LNCaP clone FGC (cell line): ENCODE results near the gene FBL.

Experiments used
- DNase-seq: peaks from one replicate; pipeline ENCODE4 v3.0.0-alpha.2; 2011; ENCODE audit warnings: low read depth
- H3K4me3 ChIP-seq: 2 replicates; pipeline ENCODE4 v1.5.1; 2011; ENCODE audit warnings: mild to moderate bottlenecking, low read depth, low read length, control low read depth
- TF ChIP-seq, protein P1 (sequence below): IDR thresholded peaks from 2 replicates; pipeline ENCODE4 v1.5.1; 2012; ENCODE audit warnings: mild to moderate bottlenecking; ENCODE audit not compliant: control insufficient read depth, insufficient read depth; ENCODE audit errors: extremely low read depth

The FBL gene

DNA sequence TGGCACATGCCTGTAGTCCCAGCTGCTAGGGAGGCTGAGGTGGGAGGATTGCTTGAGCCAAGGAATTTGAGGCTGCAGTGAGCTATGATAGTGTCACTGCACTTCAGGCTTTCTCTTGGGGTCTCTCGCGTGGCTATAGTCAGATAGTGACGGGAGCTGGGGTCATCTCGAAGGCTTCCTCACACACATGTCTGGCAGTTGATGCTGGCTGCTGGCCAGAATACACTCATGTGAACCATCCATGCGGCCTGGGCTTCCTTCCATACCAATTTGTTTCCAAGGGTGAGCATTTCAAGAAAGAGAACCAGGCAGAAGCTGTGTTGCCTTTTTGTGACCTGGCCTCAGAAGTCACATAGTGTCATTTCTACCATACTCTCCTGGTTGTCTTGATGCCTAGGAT, 41.1 kb downstream of the FBL start:
- no peak for DNase-seq

GRCh38 chr19:39802958-39803357, 43.2 kb downstream of the FBL start:
- no peak for DNase-seq
- H3K4me3 ChIP-seq = no peak overlapping the region

More for the DNA sequence above, 41.1 kb downstream of the FBL start:
- TF ChIP-seq, protein P1, sequence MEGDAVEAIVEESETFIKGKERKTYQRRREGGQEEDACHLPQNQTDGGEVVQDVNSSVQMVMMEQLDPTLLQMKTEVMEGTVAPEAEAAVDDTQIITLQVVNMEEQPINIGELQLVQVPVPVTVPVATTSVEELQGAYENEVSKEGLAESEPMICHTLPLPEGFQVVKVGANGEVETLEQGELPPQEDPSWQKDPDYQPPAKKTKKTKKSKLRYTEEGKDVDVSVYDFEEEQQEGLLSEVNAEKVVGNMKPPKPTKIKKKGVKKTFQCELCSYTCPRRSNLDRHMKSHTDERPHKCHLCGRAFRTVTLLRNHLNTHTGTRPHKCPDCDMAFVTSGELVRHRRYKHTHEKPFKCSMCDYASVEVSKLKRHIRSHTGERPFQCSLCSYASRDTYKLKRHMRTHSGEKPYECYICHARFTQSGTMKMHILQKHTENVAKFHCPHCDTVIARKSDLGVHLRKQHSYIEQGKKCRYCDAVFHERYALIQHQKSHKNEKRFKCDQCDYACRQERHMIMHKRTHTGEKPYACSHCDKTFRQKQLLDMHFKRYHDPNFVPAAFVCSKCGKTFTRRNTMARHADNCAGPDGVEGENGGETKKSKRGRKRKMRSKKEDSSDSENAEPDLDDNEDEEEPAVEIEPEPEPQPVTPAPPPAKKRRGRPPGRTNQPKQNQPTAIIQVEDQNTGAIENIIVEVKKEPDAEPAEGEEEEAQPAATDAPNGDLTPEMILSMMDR = no peak
- no peak overlapping the region for H3K4me3 ChIP-seq

GRCh38 chr19:39797083-39797482, 49.1 kb downstream of the FBL start:
- H3K4me3 ChIP-seq = no peak overlapping the region
- DNase-seq = no peak
- TF ChIP-seq, protein P1 = no peak

More at GRCh38 chr19:39802958-39803357, 43.2 kb downstream of the FBL start:
- TF ChIP-seq, protein P1 = no peak

GRCh38 chr19:39796000-39796498, 50.1 kb downstream of the FBL start:
- DNase-seq = no peak
- H3K4me3 ChIP-seq = no peak overlapping the region
- TF ChIP-seq, protein P1 = no peak

- DNase-seq = no peak
Observed at GRCh38 chr19:39795001-39795400, 51.2 kb downstream of the FBL start.

GRCh38 chr19:39792999-39793546, 53.1 kb downstream of the FBL start:
- TF ChIP-seq, protein P1 = peak; percentile 82
- DNase-seq = peak; percentile 25
- H3K4me3 ChIP-seq = peak overlapping the region; percentile 40

More at GRCh38 chr19:39795001-39795400, 51.2 kb downstream of the FBL start:
- no peak overlapping the region for H3K4me3 ChIP-seq
- TF ChIP-seq, protein P1 = no peak

GRCh38 chr19:39788244-39788643, 57.9 kb downstream of the FBL start:
- TF ChIP-seq, protein P1 = no peak
- DNase-seq = no peak
- H3K4me3 ChIP-seq = no peak overlapping the region
